GM10266 (cell line): ENCODE measurements around the gene DARS1.

Experiments
- DNase-seq: peaks from one replicate; pipeline ENCODE4 v3.0.0; 2012; ENCODE audit errors: extremely low spot score
- CTCF ChIP-seq: IDR thresholded peaks from 2 replicates; pipeline ENCODE4 v1.5.1; 2012; ENCODE audit warnings: mild to moderate bottlenecking, low read depth; ENCODE audit not compliant: control insufficient read depth, insufficient read depth; ENCODE audit errors: missing control alignments

Gene DARS1

GRCh38 chr2:136016427-136016826 is 31.0 kb upstream of the DARS1 start:
- TF ChIP-seq CTCF = no peak
- DNase-seq = no peak

- DNase-seq = no peak
- TF ChIP-seq CTCF = no peak
Observed at GRCh38 chr2:136015699-136016098, 30.3 kb upstream of the DARS1 start.

GRCh38 chr2:136014411-136014810 is 29.0 kb upstream of the DARS1 start:
- DNase-seq = no peak
- no peak for TF ChIP-seq CTCF

GRCh38 chr2:136013955-136014354 is 28.5 kb upstream of the DARS1 start:
- no peak for DNase-seq
- no peak for TF ChIP-seq CTCF

GRCh38 chr2:136013136-136013685 is 27.8 kb upstream of the DARS1 start:
- no peak for DNase-seq
- no peak for TF ChIP-seq CTCF

- no peak for TF ChIP-seq CTCF
- DNase-seq = no peak
Observed at GRCh38 chr2:136012315-136012714, 26.9 kb upstream of the DARS1 start.

- no peak for DNase-seq
- TF ChIP-seq CTCF = no peak
Observed at GRCh38 chr2:136010126-136010525, 24.7 kb upstream of the DARS1 start.
